GM18526 (cell line): ENCODE data around the gene ST3GAL3.

Source experiments
- POLR2A ChIP-seq: IDR thresholded peaks from 3 replicates; pipeline ENCODE4 v1.6.1; 2011; ENCODE audit not compliant: insufficient read length; ENCODE audit errors: extremely low read depth

Gene ST3GAL3

GRCh38 chr1:43688594-43689000 is 18.7 kb upstream of the ST3GAL3 start:
- TF ChIP-seq POLR2A, result no peak

GRCh38 chr1:43689289-43689688 is 18.0 kb upstream of the ST3GAL3 start:
- no peak for TF ChIP-seq POLR2A

- TF ChIP-seq POLR2A, result no peak
Measured at GRCh38 chr1:43691871-43692815, 15.2 kb upstream of the ST3GAL3 start.

GRCh38 chr1:43693371-43693770 is 14.0 kb upstream of the ST3GAL3 start:
- TF ChIP-seq POLR2A, result no peak

GRCh38 chr1:43699281-43699680 is 8.1 kb upstream of the ST3GAL3 start:
- TF ChIP-seq POLR2A, result no peak

GRCh38 chr1:43703836-43704235 is 3.5 kb upstream of the ST3GAL3 start:
- TF ChIP-seq POLR2A, result no peak

GRCh38 chr1:43704838-43705237 is 2.5 kb upstream of the ST3GAL3 start:
- TF ChIP-seq POLR2A, result no peak

- no peak for TF ChIP-seq POLR2A
Measured at GRCh38 chr1:43705334-43705733, 2.0 kb upstream of the ST3GAL3 start.

- TF ChIP-seq POLR2A, result no peak
Measured at GRCh38 chr1:43705982-43706597, 1.2 kb upstream of the ST3GAL3 start.

- TF ChIP-seq POLR2A, result no peak
Measured at GRCh38 chr1:43706598-43707189, 642 bp upstream of the ST3GAL3 start.

GRCh38 chr1:43708002-43708410 is 670 bp downstream of the ST3GAL3 start:
- no peak for TF ChIP-seq POLR2A

GRCh38 chr1:43711049-43711448 is 3.7 kb downstream of the ST3GAL3 start:
- TF ChIP-seq POLR2A, result no peak

- TF ChIP-seq POLR2A, result no peak
Measured at GRCh38 chr1:43711524-43712386, 4.4 kb downstream of the ST3GAL3 start.

- no peak for TF ChIP-seq POLR2A
Measured at GRCh38 chr1:43716559-43717281, 9.4 kb downstream of the ST3GAL3 start.
